ENCODE data around the gene PIP5K1B.

GRCh38 chr9:68925175-68925574 lies 220.1 kb downstream of the PIP5K1B start:
- no peak for TF ChIP-seq BHLHE40 (IDR thresholded peaks at IDR 0.05; ENCODE audit: borderline replicate concordance in 1 of 2, low read depth in 2 of 2, low read length in 1 of 2)
- TF ChIP-seq EP300 (IDR thresholded peaks at IDR 0.05; ENCODE audit: borderline replicate concordance in 1 of 2, control insufficient read depth in 1 of 2, low read depth in 2 of 2, low read length in 2 of 2), result no peak
- no peak for TF ChIP-seq MYC (IDR thresholded peaks at IDR 0.05; ENCODE audit: insufficient read depth, insufficient read length, insufficient replicate concordance, low read length, severe bottlenecking)
- no peak for TF ChIP-seq SMARCA5 (IDR thresholded peaks at IDR 0.05)
- TF ChIP-seq, protein P1, sequence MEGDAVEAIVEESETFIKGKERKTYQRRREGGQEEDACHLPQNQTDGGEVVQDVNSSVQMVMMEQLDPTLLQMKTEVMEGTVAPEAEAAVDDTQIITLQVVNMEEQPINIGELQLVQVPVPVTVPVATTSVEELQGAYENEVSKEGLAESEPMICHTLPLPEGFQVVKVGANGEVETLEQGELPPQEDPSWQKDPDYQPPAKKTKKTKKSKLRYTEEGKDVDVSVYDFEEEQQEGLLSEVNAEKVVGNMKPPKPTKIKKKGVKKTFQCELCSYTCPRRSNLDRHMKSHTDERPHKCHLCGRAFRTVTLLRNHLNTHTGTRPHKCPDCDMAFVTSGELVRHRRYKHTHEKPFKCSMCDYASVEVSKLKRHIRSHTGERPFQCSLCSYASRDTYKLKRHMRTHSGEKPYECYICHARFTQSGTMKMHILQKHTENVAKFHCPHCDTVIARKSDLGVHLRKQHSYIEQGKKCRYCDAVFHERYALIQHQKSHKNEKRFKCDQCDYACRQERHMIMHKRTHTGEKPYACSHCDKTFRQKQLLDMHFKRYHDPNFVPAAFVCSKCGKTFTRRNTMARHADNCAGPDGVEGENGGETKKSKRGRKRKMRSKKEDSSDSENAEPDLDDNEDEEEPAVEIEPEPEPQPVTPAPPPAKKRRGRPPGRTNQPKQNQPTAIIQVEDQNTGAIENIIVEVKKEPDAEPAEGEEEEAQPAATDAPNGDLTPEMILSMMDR (IDR thresholded peaks at IDR 0.05 in 2 of 3, conservative IDR thresholded peaks at IDR 0.05 in 1 of 3; ENCODE audit: control insufficient read depth in 2 of 3, extremely low read depth in 1 of 3, insufficient read depth in 1 of 3, low read depth in 3 of 3, low read length in 3 of 3), result no peak
- TF ChIP-seq CBX5 (IDR thresholded peaks at IDR 0.05; ENCODE audit: low read depth), result no peak
- no peak for TF ChIP-seq RAD21 (IDR thresholded peaks at IDR 0.05; ENCODE audit: insufficient read depth, low read depth, low read length)
- TF ChIP-seq SMC3 (IDR thresholded peaks at IDR 0.05; ENCODE audit: borderline replicate concordance, low read length), result no peak
- TF ChIP-seq KAT2A (conservative IDR thresholded peaks at IDR 0.05; ENCODE audit: control insufficient read depth, low read depth, low read length), result no peak
